Pancreas (tissue), 10 donors: ENCODE results near the gene TENM3. TPM values are rescaled to one million over a fixed set of nuclear protein-coding genes. Genes with fewer than 3 reads are reported as not detected.

Experiments used
- ATAC-seq, 4 donors: fragments of 200-7000 bp; cut with Tn5 transposase; one replicate each; pipeline versions ENCODE4 v1.8.0 to v1.9.1; 2020; ENCODE audit warnings: mild to moderate bottlenecking in 4 of 4, moderate library complexity in 4 of 4
- DNase-seq, 6 donors: peaks; one replicate each; pipeline ENCODE4 v3.0.0-alpha.2; 2020
- FAIRE-seq: peaks from 2 replicates; lab custom pipeline; 2012; peaks lifted over from hg19 to GRCh38; lab: Jason Lieb, UNC
- H3K27ac ChIP-seq, 4 donors: fragments of 200-600 bp; sonication (generic); 1 replicate in 3 of 4; 2 replicates in 1 of 4; pipeline versions ENCODE4 v1.5.0 to v1.8.0; 2020
- H3K27me3 ChIP-seq, 4 donors: fragments of 200-600 bp; one replicate each; pipeline ENCODE4 v1.8.0; 2021
- H3K36me3 ChIP-seq, 3 donors: fragments of 200-600 bp; sonication (generic) in 1 of 3; one replicate each; pipeline versions ENCODE4 v1.5.0 to v1.8.0; 2020 to 2021
- H3K4me1 ChIP-seq, 3 donors: fragments of 200-600 bp; one replicate each; pipeline ENCODE4 v1.8.0; 2021
- H3K4me3 ChIP-seq, 4 donors: fragments of 200-600 bp; sonication (generic) in 2 of 4; one replicate each; pipeline versions ENCODE4 v1.5.0 to v1.8.0; 2020 to 2021
- H3K9me3 ChIP-seq, 4 donors: fragments of 200-600 bp; one replicate each; pipeline ENCODE4 v1.8.0; 2021
- WGBS, 2 donors: extraction: QIAGEN DNeasy Blood & Tissue Kit; methylation state at CpG; one replicate each; pipeline ENCODE4 v1.1.7; 2013; 5-methylcytosine and 5-hydroxymethylcytosine counted together
- intact Hi-C, 3 donors: fragments of 100-400 bp; cut with DNase I; formaldehyde crosslinking; loops; one replicate each; pipeline versions ENCODE4 v1.11.1 to v1.14.2; 2022
- polyA plus RNA-seq, 2 donors: library from polyadenylated mRNA; stranded (reverse); fragments of 200-250 nt; gene quantifications; one replicate each; pipeline ENCODE4 v1.2.3, GENCODE V29; 2013
- total RNA-seq, 6 donors: library from RNA; stranded (reverse); fragmentation: NEBNext Ultra II Directional in 4 of 6; extraction: Animal tissue kit (Norgen Biotek cat#: 25700) in 4 of 6; gene quantifications; one replicate each; pipeline versions ENCODE4 v1.2.1 to v1.2.4, GENCODE V29; 2021 to 2023
- TF ChIP-seq, protein P1 (sequence below), 4 donors: fragments of 200-600 bp; sonication (generic) in 3 of 4; IDR thresholded peaks; one replicate each; pipeline versions ENCODE4 v1.5.0 to v1.8.0; 2021; ENCODE audit warnings: antibody characterized with exemption in 4 of 4
- donor health status: healthy with polysubstance abuse.
- donor health status: DM: no; HTN: no; CAD: no; lungs with moderate emphysema.
- donor health status: DM: no; HTN: no; CAD: no.
- donor health status: control.
- donor health status: control.
- donor health status: Bipolar disorder and iron deficiency.
- donor health status: DM: yes; HTN: yes; CAD: no.
- donor health status: DM: no; HTN: no; CAD: no.
- donor health status: DM: no; HTN: no; CAD: no.
- donor health status: DM: yes; HTN: yes; CAD: no.

Gene TENM3
- total and polyA plus RNA-seq, 8 donors, result 0.99 to 6.1 (median 4.4) TPM

- H3K9me3 ChIP-seq, result no peaks in the 10 kb centered on the region
- H3K4me3 ChIP-seq, result no peak overlapping the region
- intact Hi-C loops, result no loop called here
- DNase-seq (no peak), FAIRE-seq (no peak), ATAC-seq (no peak)
- H3K4me1 ChIP-seq, result no peaks in the 10 kb centered on the region
- H3K36me3 ChIP-seq, result no peaks in the 10 kb centered on the region
- TF ChIP-seq, protein P1, sequence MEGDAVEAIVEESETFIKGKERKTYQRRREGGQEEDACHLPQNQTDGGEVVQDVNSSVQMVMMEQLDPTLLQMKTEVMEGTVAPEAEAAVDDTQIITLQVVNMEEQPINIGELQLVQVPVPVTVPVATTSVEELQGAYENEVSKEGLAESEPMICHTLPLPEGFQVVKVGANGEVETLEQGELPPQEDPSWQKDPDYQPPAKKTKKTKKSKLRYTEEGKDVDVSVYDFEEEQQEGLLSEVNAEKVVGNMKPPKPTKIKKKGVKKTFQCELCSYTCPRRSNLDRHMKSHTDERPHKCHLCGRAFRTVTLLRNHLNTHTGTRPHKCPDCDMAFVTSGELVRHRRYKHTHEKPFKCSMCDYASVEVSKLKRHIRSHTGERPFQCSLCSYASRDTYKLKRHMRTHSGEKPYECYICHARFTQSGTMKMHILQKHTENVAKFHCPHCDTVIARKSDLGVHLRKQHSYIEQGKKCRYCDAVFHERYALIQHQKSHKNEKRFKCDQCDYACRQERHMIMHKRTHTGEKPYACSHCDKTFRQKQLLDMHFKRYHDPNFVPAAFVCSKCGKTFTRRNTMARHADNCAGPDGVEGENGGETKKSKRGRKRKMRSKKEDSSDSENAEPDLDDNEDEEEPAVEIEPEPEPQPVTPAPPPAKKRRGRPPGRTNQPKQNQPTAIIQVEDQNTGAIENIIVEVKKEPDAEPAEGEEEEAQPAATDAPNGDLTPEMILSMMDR (IDR thresholded peaks at IDR 0.05), result no peak
- no peaks in the 10 kb centered on the region for H3K27me3 ChIP-seq
- no peak overlapping the region for H3K27ac ChIP-seq
- WGBS, 2 donors, result 94 to 96% methylated on average over 9 of the region's 9 CpGs
These were observed 596.1 kb downstream of the TENM3 start for GRCh38 chr4:182839256-182839655.

- TF ChIP-seq, protein P1 (IDR thresholded peaks at IDR 0.05), result no peak
- intact Hi-C loops, result no loop called here
- no peak for ATAC-seq
- Histone ChIP-seq H3K9me3 (no peaks in the 10 kb centered on the region), H3K27ac (no peak overlapping the region), H3K4me1 (no peaks in the 10 kb centered on the region), H3K36me3 (no peaks in the 10 kb centered on the region), H3K4me3 (no peak overlapping the region), H3K27me3 (no peaks in the 10 kb centered on the region)
- no peak for FAIRE-seq
- 84 to 89% methylated on average over 10 of the region's 10 CpGs for WGBS, 2 donors
- DNase-seq, result no peak
These were observed 596.9 kb downstream of the TENM3 start for GRCh38 chr4:182840108-182840507.

DNA sequence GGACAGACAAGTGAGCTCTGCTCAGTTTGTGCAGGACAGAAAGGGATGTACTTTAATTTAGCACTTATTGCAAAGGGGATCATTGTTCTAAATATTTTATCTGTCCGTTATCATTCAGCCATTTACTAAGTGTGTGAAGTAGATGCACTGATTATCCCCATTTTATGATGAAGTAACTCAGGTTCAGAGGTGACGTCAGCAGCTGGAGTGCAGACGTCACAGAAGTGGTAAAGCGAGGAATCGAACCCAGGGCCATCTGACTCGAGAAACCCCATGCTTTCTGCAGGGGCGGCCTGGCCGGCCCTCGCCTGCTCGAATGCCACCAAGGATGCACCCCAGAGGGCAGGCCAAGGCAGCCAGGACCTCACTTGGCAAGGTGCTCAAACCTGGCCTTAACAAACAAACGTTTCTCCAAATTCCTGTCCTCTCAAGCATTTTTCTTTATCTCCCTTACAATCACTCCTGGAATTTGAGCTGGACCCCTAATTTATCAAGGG lies 599.0 kb downstream of the TENM3 start:
- intact Hi-C loops, result no loop called here
- TF ChIP-seq, protein P1 (IDR thresholded peaks at IDR 0.05), result no peak
- Histone ChIP-seq H3K4me3 (no peak overlapping the region), H3K27me3 (no peaks in the 10 kb centered on the region), H3K9me3 (no peaks in the 10 kb centered on the region), H3K4me1 (no peaks in the 10 kb centered on the region), H3K27ac (no peak overlapping the region), H3K36me3 (no peaks in the 10 kb centered on the region)
- no peak for DNase-seq
- FAIRE-seq, result no peak
- ATAC-seq, result no peak
- WGBS, 2 donors, result 57 to 66% methylated on average over 11 of the region's 11 CpGs

GRCh38 chr4:182842759-182843390 lies 599.7 kb downstream of the TENM3 start:
- 36 to 39% methylated on average over 17 of the region's 17 CpGs for WGBS, 2 donors
- FAIRE-seq, result no peak
- no peak overlapping the region for H3K27ac ChIP-seq

More at GRCh38 chr4:182842759-182843390, 599.7 kb downstream of the TENM3 start:
- no peaks in the 10 kb centered on the region for H3K27me3 ChIP-seq
- no peaks in the 10 kb centered on the region for H3K36me3 ChIP-seq
- intact Hi-C loops, result no loop called here
- no peak overlapping the region for H3K4me3 ChIP-seq
- TF ChIP-seq, protein P1 (IDR thresholded peaks at IDR 0.05), result no peak
- no peak for DNase-seq
- no peak for ATAC-seq
- no peaks in the 10 kb centered on the region for H3K9me3 ChIP-seq
- H3K4me1 ChIP-seq, result no peaks in the 10 kb centered on the region
